K562 (cell line): ENCODE data around the gene DNAH3.

Source experiments
- ARNT ChIP-seq, 2 experiments: fragments of 450-650 bp; IDR thresholded peaks; 2 replicates each; pipeline ENCODE4 v1.6.1; 2016; ENCODE audit warnings: mild to moderate bottlenecking in 1 of 2
- ETV6 ChIP-seq, 3 experiments: fragments of 150-350 bp in 1 of 3; sonication (generic) in 1 of 3; formaldehyde crosslinking in 1 of 3; IDR thresholded peaks; 2 replicates each; pipeline versions ENCODE4 v1.6.1 to v1.8.0; 2014 to 2022; ENCODE audit warnings: borderline replicate concordance in 2 of 3, low read depth in 2 of 3, antibody characterized with exemption in 1 of 3, low read length in 1 of 3, mild to moderate bottlenecking in 1 of 3, missing genetic modification reagents in 1 of 3
- EZH2 ChIP-seq: IDR thresholded peaks from 2 replicates; pipeline ENCODE4 v1.6.1; 2012; ENCODE audit warnings: low read depth, mild to moderate bottlenecking, inconsistent platforms, low read length, borderline replicate concordance
- FOSL1 ChIP-seq: fragments of 200-800 bp; sonication (Bioruptor generic); conservative IDR thresholded peaks from 2 replicates; pipeline ENCODE4 v1.6.1; 2016; ENCODE audit warnings: missing genetic modification characterization, missing compliant biosample characterization
- HDAC1 ChIP-seq, 2 experiments: fragments of 450-650 bp; IDR thresholded peaks; 2 replicates each; pipeline ENCODE4 v1.6.1; 2016 to 2017; ENCODE audit warnings: inconsistent platforms in 1 of 2, mild to moderate bottlenecking in 1 of 2, moderate library complexity in 1 of 2
- ZNF232 ChIP-seq: sonication (generic); formaldehyde crosslinking; IDR thresholded peaks from 2 replicates; pipeline ENCODE4 v1.8.0; 2022; ENCODE audit warnings: mild to moderate bottlenecking, missing genetic modification reagents
- TF ChIP-seq, protein P1 (sequence below), 2 experiments: fragments of 450-650 bp; formaldehyde crosslinking in 1 of 2; IDR thresholded peaks; 2 replicates each; pipeline versions ENCODE4 v1.4.0 to v1.6.1; 2014 to 2020; ENCODE audit warnings: mild to moderate bottlenecking in 2 of 2, borderline replicate concordance in 1 of 2, low read depth in 1 of 2

DNA sequence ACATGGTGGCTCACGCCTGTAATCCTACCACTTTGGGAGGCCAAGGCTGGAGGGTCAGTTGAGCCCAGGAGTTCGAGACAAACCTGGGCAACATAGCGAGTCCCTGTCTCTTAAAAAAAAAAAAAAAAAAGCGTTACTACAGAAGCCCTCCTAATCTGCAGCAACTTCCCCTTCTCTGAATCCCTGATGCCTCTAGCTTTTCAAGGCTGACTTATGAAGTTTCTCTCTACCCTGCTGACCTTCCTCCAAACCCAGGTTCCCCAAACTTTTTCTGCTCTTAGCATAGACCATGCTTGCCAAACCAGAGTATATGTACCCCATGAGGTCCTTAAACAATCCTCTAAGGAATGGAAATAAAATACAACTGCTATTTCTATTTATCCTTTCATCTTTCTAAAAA is 233.7 kb downstream of the DNAH3 start:
- TF ChIP-seq FOSL1 (no peak), HDAC1 (IDR thresholded peaks at IDR 0.05) (no peak), ETV6 (IDR thresholded peaks at IDR 0.05; ENCODE audit: borderline replicate concordance in 1 of 2, low read depth in 2 of 2, low read length in 1 of 2) (no peak), ETV6 (CRISPR knock-in tag; IDR thresholded peaks at IDR 0.05; ENCODE audit: borderline replicate concordance) (no peak), EZH2 (no peak), ZNF232 (CRISPR knock-in tag) (no peak), ARNT (IDR thresholded peaks at IDR 0.05) (no peak)
- TF ChIP-seq, protein P1, sequence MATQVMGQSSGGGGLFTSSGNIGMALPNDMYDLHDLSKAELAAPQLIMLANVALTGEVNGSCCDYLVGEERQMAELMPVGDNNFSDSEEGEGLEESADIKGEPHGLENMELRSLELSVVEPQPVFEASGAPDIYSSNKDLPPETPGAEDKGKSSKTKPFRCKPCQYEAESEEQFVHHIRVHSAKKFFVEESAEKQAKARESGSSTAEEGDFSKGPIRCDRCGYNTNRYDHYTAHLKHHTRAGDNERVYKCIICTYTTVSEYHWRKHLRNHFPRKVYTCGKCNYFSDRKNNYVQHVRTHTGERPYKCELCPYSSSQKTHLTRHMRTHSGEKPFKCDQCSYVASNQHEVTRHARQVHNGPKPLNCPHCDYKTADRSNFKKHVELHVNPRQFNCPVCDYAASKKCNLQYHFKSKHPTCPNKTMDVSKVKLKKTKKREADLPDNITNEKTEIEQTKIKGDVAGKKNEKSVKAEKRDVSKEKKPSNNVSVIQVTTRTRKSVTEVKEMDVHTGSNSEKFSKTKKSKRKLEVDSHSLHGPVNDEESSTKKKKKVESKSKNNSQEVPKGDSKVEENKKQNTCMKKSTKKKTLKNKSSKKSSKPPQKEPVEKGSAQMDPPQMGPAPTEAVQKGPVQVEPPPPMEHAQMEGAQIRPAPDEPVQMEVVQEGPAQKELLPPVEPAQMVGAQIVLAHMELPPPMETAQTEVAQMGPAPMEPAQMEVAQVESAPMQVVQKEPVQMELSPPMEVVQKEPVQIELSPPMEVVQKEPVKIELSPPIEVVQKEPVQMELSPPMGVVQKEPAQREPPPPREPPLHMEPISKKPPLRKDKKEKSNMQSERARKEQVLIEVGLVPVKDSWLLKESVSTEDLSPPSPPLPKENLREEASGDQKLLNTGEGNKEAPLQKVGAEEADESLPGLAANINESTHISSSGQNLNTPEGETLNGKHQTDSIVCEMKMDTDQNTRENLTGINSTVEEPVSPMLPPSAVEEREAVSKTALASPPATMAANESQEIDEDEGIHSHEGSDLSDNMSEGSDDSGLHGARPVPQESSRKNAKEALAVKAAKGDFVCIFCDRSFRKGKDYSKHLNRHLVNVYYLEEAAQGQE (IDR thresholded peaks at IDR 0.05; ENCODE audit: borderline replicate concordance), result no peak
- TF ChIP-seq, protein P1 (CRISPR knock-in tag; IDR thresholded peaks at IDR 0.05; ENCODE audit: low read depth), result no peak
